GM12892 (cell line): ENCODE results near the gene NDUFAB1.

Source experiments
- POLR2A ChIP-seq: IDR thresholded peaks from 2 replicates; pipeline ENCODE4 v1.6.1; 2011; ENCODE audit warnings: low read depth, low read length, control low read depth
- TAF1 ChIP-seq: IDR thresholded peaks from 2 replicates; pipeline ENCODE4 v1.6.1; 2011; ENCODE audit warnings: low read depth, mild to moderate bottlenecking, control low read depth, low read length, borderline replicate concordance

- no peak for TF ChIP-seq POLR2A
- no peak for TF ChIP-seq TAF1
Measured at GRCh38 chr16:23581764-23582163, 14.4 kb downstream of the NDUFAB1 start.
